ENCODE results near the gene HPS1. TPM values are rescaled to one million over a fixed set of nuclear protein-coding genes. Genes with fewer than 3 reads are reported as not detected.
A peak's percentile ranks its signal among the peaks of the same experiment; 100 is the strongest.

HPS1 gene
- total RNA-seq (10 to 100 TPM; 28.1 to 34.6 (median 31.1) TPM), polyA plus RNA-seq (25.5 TPM)
- long read RNA-seq, donor 1, transcript HPS1-201 (20 exons, 3,703 nt): minor isoform, 7 of 83 reads
- long read RNA-seq, donor 1, transcript HPS1-207 (4 exons, 922 nt): major isoform, 8 of 83 reads
- long read RNA-seq, donor 1, partial matches to known transcripts: 46 of 83 reads
- long read RNA-seq, donor 1, other reads (novel, unspliced or antisense): 21 of 83 reads
- long read RNA-seq, donor 2, transcript HPS1-201 (20 exons, 3,703 nt): major isoform, 6 of 40 reads
- long read RNA-seq, donor 2, partial matches to known transcripts: 11 of 40 reads
- long read RNA-seq, donor 2, other reads (novel, unspliced or antisense): 20 of 40 reads
- long read RNA-seq, donor 3, transcript HPS1-201 (20 exons, 3,703 nt): major isoform, 16 of 127 reads
- long read RNA-seq, donor 3, partial matches to known transcripts: 50 of 127 reads
- long read RNA-seq, donor 3, other reads (novel, unspliced or antisense): 56 of 127 reads
- long read RNA-seq, donor 4, transcript HPS1-207 (4 exons, 922 nt): major isoform, 6 of 40 reads
- long read RNA-seq, donor 4, partial matches to known transcripts: 14 of 40 reads
- long read RNA-seq, donor 4, other reads (novel, unspliced or antisense): 19 of 40 reads

DNA sequence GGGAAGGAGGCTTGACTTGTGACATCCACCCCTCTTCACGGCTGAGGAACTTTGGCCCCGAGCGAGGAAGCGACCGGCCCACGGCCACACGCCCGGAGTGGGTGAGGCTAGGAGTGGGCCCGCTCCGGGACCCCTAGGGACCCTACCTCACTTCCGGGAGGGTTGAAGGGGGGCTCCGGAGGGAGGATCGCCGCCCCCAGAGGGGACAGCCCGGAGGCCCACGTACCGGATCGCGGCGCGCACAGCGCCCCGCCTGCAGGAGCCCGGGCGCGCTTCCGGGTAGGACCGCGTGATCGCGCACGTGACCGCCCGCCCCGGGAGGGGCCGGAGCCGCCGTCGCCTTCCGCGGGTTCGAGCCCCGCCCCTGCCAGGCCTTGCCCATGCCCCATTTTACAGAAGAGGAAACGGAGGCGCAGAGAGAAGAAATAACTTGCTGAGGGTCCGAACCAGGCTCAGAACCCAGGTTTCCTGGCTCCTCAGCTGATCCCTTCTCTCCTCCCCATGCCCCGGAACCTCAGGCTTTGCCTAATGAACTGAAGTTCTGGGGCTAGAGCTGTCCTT is at the start of gene HPS1:
HPS1 (minus strand) TSS at position 275 of the 561 bp plus-strand sequence. CDS start 3,695 bp downstream, outside the sequence.
- WGBS: 3% methylated on average over 47 of the region's 47 CpGs
- intact Hi-C loops (cut with DNase I): no loop called here
- Histone ChIP-seq H3K9me3 (ENCODE audit: control insufficient read depth, low read length) (no peaks in the 10 kb centered on the region), H3K27me3 (ENCODE audit: control insufficient read depth, insufficient read depth) (no peaks in the 10 kb centered on the region), H3K27ac (ENCODE audit: low read length) (peak within 1 kb of the TSS; percentile 69), H3K4me3 (ENCODE audit: low read length) (peak within 1 kb of the TSS; percentile 72), H3K4me1 (ENCODE audit: control insufficient read depth, insufficient read depth, low read length) (no peaks in the 10 kb centered on the region)
- ATAC-seq: peak; percentile 96 to 98
- peak; percentile 90 to 95 (median 95) for DNase-seq

DNA sequence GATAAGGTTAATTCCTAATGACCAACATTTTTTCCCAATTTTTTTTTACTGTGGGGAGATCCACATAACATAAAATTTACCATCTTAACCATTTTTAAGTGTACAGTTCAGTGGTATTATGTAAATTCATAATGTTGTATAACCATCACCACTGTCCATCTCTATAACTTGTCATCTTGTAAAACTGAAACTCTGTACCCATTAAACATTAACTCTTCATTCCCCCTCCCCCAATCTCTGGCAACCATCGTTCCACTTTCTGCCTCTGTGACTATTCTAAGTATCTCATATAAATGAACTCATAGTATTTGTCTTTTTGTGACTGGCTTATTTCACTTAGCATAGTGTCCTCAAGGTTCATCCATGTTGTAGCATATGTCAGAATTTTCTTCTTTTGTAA is 46.0 kb upstream of the HPS1 start:
- no peaks in the 10 kb centered on the region for H3K4me1 ChIP-seq (ENCODE audit: control insufficient read depth, insufficient read depth, low read length)
- ATAC-seq: no peak
- no peak overlapping the region for H3K4me3 ChIP-seq (ENCODE audit: low read length)
- no peaks in the 10 kb centered on the region for H3K27me3 ChIP-seq (ENCODE audit: control insufficient read depth, insufficient read depth)
- peaks cover 2% of the 10 kb centered on the region for H3K9me3 ChIP-seq (ENCODE audit: control insufficient read depth, low read length)
- H3K27ac ChIP-seq (ENCODE audit: low read length): no peak overlapping the region
- intact Hi-C loops (cut with DNase I): no loop called here
- 89% methylated on average over 1 of the region's 1 CpG for WGBS
- DNase-seq: no peak

DNA sequence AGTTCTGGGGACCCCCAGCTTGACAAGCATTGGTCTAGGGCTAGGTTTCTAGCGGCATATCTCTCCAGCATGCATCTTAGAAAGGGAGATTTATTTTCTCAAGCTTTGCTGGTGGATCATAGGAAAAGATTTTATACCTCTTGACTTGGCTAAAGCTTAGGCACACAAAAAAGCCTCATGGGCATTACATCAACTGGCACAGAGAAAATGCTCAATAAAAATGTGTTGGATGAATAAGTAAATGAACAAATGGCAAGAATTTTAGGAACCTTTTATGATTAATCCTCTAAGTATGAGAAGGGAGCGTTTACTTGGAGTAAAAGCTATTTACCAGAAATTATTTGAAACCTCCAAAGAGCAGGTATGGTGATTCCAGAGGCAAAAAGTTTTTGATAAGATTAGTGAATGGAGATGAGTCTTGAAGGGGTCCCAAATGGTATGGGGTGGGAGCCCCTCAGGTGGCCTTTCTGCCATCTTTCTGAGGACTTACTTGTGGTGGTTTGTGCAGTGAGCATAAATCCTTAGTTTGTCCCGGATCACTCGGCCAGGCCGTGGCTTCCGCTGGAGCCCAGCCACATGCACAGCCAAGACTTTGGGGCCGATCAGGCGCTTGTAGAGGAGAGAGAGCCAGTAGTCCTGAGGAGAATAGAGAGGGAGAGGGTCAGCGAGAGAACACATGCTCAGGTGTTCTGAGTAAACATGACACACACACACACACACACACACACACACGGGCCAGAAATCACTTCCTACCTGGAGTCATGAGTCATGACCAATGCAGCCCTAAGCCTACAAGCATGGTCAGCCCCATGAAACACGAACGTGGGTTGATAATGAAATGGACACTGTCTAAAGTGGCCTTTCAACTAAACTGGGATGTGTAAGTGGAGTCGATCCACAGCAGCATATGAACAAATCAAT is 43.1 kb upstream of the HPS1 start:
- intact Hi-C loops (cut with DNase I): no loop called here
- DNase-seq: no peak
- Histone ChIP-seq H3K27ac (ENCODE audit: low read length) (no peak overlapping the region), H3K4me3 (ENCODE audit: low read length) (no peak overlapping the region), H3K9me3 (ENCODE audit: control insufficient read depth, low read length) (no peaks in the 10 kb centered on the region), H3K4me1 (ENCODE audit: control insufficient read depth, insufficient read depth, low read length) (no peaks in the 10 kb centered on the region), H3K27me3 (ENCODE audit: control insufficient read depth, insufficient read depth) (no peaks in the 10 kb centered on the region)
- ATAC-seq: no peak
- 86% methylated on average over 13 of the region's 13 CpGs for WGBS

DNA sequence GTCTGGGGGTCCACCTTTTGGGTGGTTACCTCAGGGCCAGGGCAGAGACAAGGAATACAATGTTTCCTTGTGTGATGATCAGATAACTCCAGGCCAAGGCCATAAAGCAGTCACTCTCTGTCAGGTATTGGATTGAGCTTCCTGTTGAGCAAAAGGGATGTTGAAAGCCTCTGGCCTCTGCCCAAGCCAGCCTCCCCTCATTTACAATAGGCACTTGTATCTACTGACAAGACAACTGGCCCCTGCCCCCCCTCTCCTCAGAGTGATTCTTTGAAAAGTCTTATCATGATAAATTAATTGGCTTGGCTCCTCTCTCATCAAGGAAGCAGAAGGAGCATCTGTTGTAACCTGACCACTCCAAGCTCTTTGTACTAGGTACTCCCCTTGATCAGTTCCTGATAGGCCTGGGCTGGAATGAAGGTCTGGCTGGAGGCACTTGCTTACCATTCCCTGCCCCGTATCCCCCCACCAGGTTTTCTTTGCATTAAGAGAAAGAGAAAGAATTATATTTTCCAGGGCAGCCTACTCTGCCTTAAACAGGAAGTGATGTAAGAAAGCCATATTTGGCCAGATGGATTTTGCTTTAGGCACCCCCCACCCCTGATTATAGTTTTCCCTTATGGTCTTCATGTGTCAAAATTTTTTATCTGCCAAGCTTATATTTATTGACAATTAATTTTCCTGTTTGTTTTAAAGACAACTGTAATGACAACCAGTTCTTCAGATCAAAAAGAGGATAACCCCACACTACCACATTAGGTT is 42.1 kb upstream of the HPS1 start:
- no peak overlapping the region for H3K4me3 ChIP-seq (ENCODE audit: low read length)
- 53% methylated on average over 1 of the region's 1 CpG for WGBS
- no peaks in the 10 kb centered on the region for H3K9me3 ChIP-seq (ENCODE audit: control insufficient read depth, low read length)
- H3K4me1 ChIP-seq (ENCODE audit: control insufficient read depth, insufficient read depth, low read length): no peaks in the 10 kb centered on the region
- intact Hi-C loops (cut with DNase I): no loop called here
- no peak for DNase-seq
- H3K27ac ChIP-seq (ENCODE audit: low read length): no peak overlapping the region
- H3K27me3 ChIP-seq (ENCODE audit: control insufficient read depth, insufficient read depth): no peaks in the 10 kb centered on the region
- ATAC-seq: no peak

DNA sequence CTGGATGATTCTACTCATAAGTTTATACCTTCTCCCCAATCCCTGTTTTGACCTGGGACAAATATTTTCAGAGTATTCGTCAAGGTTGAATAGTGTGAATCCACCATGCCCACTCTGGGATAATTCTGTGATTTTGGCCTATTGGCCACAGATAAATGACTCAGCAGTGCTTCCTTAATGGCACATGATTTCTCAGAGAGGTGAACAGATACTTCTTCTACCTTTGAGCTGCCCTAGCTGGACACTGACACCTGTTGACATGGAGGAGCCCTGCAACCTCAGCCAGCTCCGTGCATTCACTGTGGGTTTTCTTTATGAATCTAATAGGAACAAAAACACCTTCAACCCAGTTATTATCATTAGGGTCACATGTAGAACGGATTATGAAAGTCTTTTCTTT is 40.9 kb upstream of the HPS1 start:
- no peak for ATAC-seq
- no peaks in the 10 kb centered on the region for H3K27me3 ChIP-seq (ENCODE audit: control insufficient read depth, insufficient read depth)

DNA sequence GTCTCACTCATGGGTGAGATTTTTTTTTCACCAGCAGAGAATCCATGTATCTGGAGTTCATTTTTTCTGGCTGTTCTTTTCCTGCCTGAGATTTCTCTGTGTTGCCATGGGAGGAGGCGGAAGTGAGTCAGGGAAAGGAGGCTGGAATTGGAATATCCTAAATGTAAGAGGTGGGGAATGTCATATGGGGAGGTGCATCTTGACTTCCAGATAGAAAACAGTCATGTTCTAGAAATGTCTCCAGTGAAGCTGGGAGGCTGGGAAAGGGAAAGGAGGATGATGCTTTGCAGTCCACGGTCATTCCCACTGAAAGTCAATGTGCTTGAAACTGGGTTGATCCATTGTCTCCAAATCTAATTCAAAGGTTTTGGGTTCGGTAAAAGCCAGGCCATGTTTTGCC is 39.7 kb upstream of the HPS1 start:
- WGBS: 85% methylated on average over 3 of the region's 3 CpGs
- intact Hi-C loops (cut with DNase I): no loop called here
- ATAC-seq (no peak), DNase-seq (no peak)
- no peaks in the 10 kb centered on the region for H3K4me1 ChIP-seq (ENCODE audit: control insufficient read depth, insufficient read depth, low read length)
- H3K4me3 ChIP-seq (ENCODE audit: low read length): no peak overlapping the region
- H3K27me3 ChIP-seq (ENCODE audit: control insufficient read depth, insufficient read depth): no peaks in the 10 kb centered on the region
- H3K27ac ChIP-seq (ENCODE audit: low read length): no peak overlapping the region
- H3K9me3 ChIP-seq (ENCODE audit: control insufficient read depth, low read length): no peaks in the 10 kb centered on the region

More for the DNA sequence above, 40.9 kb upstream of the HPS1 start:
- H3K4me3 ChIP-seq (ENCODE audit: low read length): no peak overlapping the region
- DNase-seq: no peak
- no peaks in the 10 kb centered on the region for H3K4me1 ChIP-seq (ENCODE audit: control insufficient read depth, insufficient read depth, low read length)
- no peak overlapping the region for H3K27ac ChIP-seq (ENCODE audit: low read length)
- WGBS: 80% methylated on average over 3 of the region's 3 CpGs
- no peaks in the 10 kb centered on the region for H3K9me3 ChIP-seq (ENCODE audit: control insufficient read depth, low read length)
- intact Hi-C loops (cut with DNase I): no loop called here

DNA sequence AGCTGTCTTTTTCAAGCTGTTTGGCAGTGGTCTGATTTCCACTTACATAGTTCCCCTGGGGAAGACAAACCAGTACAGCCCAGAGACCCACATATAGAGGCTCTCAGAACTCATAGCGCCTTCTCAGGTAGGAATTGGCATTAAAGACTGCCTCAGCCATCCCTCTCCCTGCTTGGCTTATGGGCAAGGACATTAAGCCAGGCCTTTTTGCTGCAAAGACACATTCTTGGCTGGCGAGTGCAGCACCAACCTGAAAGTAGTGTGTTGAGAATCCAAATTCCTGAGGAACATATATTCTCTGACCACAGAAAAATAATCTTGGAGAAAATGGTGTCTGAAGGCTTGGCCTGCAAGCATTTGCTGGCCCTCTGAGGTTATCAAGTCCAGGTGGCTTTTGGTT is 39.2 kb upstream of the HPS1 start:
- Histone ChIP-seq H3K27me3 (ENCODE audit: control insufficient read depth, insufficient read depth) (no peaks in the 10 kb centered on the region), H3K9me3 (ENCODE audit: control insufficient read depth, low read length) (no peaks in the 10 kb centered on the region), H3K27ac (ENCODE audit: low read length) (no peak overlapping the region), H3K4me3 (ENCODE audit: low read length) (no peak overlapping the region), H3K4me1 (ENCODE audit: control insufficient read depth, insufficient read depth, low read length) (no peaks in the 10 kb centered on the region)
- DNase-seq: no peak
- intact Hi-C loops (cut with DNase I): no loop called here
- ATAC-seq: no peak
- 78% methylated on average over 2 of the region's 2 CpGs for WGBS

DNA sequence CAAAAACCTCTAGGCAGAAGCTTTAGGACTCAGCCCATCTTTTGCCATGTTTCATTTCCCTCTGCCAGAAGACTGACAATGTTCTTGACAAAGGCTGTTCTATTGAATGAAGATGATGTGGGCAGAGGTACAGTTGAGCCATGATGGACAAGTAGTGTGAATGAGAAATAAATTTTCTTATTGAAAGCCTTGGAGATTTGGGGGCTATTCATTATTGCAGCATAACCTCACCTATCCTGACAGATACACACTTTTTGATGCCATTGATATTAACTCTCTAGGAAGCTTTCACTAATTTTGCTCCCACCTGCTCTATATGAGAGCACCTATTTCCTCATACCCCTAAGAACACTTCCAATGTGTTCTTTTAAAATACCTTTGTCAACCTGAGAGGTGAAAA is 36.9 kb upstream of the HPS1 start:
- DNase-seq (no peak), ATAC-seq (no peak)
- H3K27me3 ChIP-seq (ENCODE audit: control insufficient read depth, insufficient read depth): no peaks in the 10 kb centered on the region
- H3K4me1 ChIP-seq (ENCODE audit: control insufficient read depth, insufficient read depth, low read length): no peaks in the 10 kb centered on the region
- no peak overlapping the region for H3K27ac ChIP-seq (ENCODE audit: low read length)
- no peaks in the 10 kb centered on the region for H3K9me3 ChIP-seq (ENCODE audit: control insufficient read depth, low read length)
- no peak overlapping the region for H3K4me3 ChIP-seq (ENCODE audit: low read length)
- intact Hi-C loops (cut with DNase I): no loop called here

DNA sequence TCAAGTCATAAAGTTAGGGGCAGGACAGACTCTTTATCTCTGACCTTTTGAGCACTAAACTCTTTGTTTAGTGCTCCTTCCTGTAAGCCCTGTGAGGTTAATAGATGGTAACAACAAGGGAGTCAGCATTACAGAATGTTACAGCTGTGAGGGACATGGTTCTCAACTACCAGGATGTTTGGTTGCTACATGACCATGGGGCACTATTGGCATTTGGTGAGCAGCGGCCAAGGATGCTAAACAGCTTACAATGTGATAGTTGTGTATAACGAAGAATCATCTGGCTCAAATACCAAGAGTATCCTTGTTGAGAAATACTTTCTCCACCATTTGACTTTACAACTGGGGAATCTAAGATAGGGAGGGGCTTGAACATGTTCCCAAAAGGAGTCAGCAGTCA is 35.4 kb upstream of the HPS1 start:
- intact Hi-C loops (cut with DNase I): no loop called here
- H3K4me3 ChIP-seq (ENCODE audit: low read length): no peak overlapping the region
- H3K27me3 ChIP-seq (ENCODE audit: control insufficient read depth, insufficient read depth): no peaks in the 10 kb centered on the region
- no peaks in the 10 kb centered on the region for H3K9me3 ChIP-seq (ENCODE audit: control insufficient read depth, low read length)
- ATAC-seq (no peak), DNase-seq (no peak)
- H3K4me1 ChIP-seq (ENCODE audit: control insufficient read depth, insufficient read depth, low read length): no peaks in the 10 kb centered on the region
- 90% methylated on average over 2 of the region's 2 CpGs for WGBS
- H3K27ac ChIP-seq (ENCODE audit: low read length): no peak overlapping the region

DNA sequence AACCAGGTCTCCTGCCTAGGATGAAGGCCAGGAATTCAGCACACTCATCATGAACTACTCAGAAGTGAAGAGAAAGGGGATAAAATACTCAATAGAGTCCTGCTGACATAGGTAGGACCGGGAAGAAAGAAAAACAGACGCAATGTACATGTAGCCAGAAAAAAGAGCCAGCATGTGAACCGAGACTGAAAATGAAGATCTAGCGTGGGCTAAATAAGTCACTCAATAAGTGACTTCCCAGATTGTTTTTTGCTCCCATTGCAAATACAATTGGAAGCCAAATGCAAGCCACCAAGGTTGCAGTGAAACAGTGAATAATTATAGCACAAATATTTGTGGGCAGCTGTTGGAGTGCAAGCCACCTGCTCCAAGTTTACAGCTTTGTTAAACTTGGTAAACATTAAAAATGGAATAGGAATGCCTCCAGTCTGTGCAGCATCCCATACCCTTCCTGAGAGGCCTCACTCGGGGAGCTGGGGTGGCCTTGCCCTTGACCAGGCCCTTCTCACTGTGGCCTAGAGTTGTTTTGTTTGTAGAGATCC is 34.7 kb upstream of the HPS1 start:
- DNase-seq (no peak), ATAC-seq (no peak)
- no peak overlapping the region for H3K27ac ChIP-seq (ENCODE audit: low read length)
- no peak overlapping the region for H3K4me3 ChIP-seq (ENCODE audit: low read length)
- 86% methylated on average over 5 of the region's 5 CpGs for WGBS
- intact Hi-C loops (cut with DNase I): no loop called here
- H3K4me1 ChIP-seq (ENCODE audit: control insufficient read depth, insufficient read depth, low read length): no peaks in the 10 kb centered on the region
- no peaks in the 10 kb centered on the region for H3K27me3 ChIP-seq (ENCODE audit: control insufficient read depth, insufficient read depth)
- H3K9me3 ChIP-seq (ENCODE audit: control insufficient read depth, low read length): no peaks in the 10 kb centered on the region

All from right cardiac atrium (tissue), 5 donors.